ES-I3 (cell line): ENCODE data around the gene LRRTM4.
"Not testable (repeated sequence)": the region's sequence is repeated elsewhere in the genome, so short reads cannot be mapped to it uniquely, and the experiment has no call there.

Experiments used
- H3K36me3 ChIP-seq: 2 replicates; pipeline ENCODE4 v1.6.1; 2013; ENCODE audit warnings: mild to moderate bottlenecking, low read length, control low read depth, moderate library complexity; ENCODE audit not compliant: insufficient read depth
- H3K4me1 ChIP-seq: 2 replicates; pipeline ENCODE4 v1.6.1; 2013; ENCODE audit warnings: mild to moderate bottlenecking, control low read depth, low read length; ENCODE audit not compliant: insufficient read depth
- H3K9ac ChIP-seq: 2 replicates; pipeline ENCODE4 v1.6.1; 2013; ENCODE audit warnings: low read depth, mild to moderate bottlenecking, low read length, moderate library complexity
- H3K9me3 ChIP-seq: 2 replicates; pipeline ENCODE4 v1.6.1; 2013; ENCODE audit warnings: mild to moderate bottlenecking, low read length, moderate library complexity; ENCODE audit not compliant: control insufficient read depth, insufficient read depth

The LRRTM4 gene

GRCh38 chr2:76733736-76734135 lies 788.4 kb downstream of the LRRTM4 start:
- H3K9ac ChIP-seq, result no peak overlapping the region
- H3K36me3 ChIP-seq, result no peaks in the 10 kb centered on the region; the same call in 1 of the 2 replicates
- H3K4me1 ChIP-seq, result peaks cover 24% of the 10 kb centered on the region
- no peaks in the 10 kb centered on the region for H3K9me3 ChIP-seq

DNA sequence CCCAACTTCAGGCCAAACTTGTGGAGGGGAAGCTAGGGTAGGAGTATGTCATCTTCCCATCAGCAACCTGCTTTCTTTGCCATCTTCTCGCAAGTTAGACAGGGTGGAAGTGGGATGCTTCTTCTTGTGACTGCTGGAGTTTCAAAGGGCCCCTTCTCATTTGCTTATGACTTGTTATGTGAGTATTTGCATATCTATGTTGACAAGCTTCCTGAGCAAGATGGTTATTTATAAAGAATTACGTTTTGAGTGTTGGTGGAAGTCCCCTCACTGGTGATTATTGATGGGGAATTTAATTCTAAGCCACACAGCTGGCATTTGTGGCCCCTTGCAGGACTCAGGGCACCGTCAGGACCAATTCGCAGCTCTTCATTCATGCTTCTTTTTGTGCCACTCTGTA lies 791.0 kb downstream of the LRRTM4 start:
- no peak overlapping the region for H3K9ac ChIP-seq
- no peaks in the 10 kb centered on the region for H3K9me3 ChIP-seq
- no peaks in the 10 kb centered on the region; the same call in 1 of the 2 replicates for H3K36me3 ChIP-seq
- H3K4me1 ChIP-seq, result peaks cover 19% of the 10 kb centered on the region

- Histone ChIP-seq H3K9me3 (no peaks in the 10 kb centered on the region), H3K36me3 (no peaks in the 10 kb centered on the region; the same call in 1 of the 2 replicates), H3K9ac (no peak overlapping the region), H3K4me1 (peaks cover 19% of the 10 kb centered on the region; the same call in 1 of the 2 replicates)
These were observed 792.2 kb downstream of the LRRTM4 start for GRCh38 chr2:76730021-76730420.

GRCh38 chr2:76721226-76721625 lies 801.0 kb downstream of the LRRTM4 start:
- Histone ChIP-seq H3K4me1 (no peaks in the 10 kb centered on the region), H3K9ac (no peak overlapping the region), H3K9me3 (no peaks in the 10 kb centered on the region), H3K36me3 (no peaks in the 10 kb centered on the region)

- Histone ChIP-seq H3K4me1 (0 out of 2 replicates have a peak, but pooled peaks cover 3% of the 10 kb centered on the region), H3K36me3 (no peaks in the 10 kb centered on the region), H3K9me3 (no peaks in the 10 kb centered on the region), H3K9ac (no peak overlapping the region)
These were observed 808.9 kb downstream of the LRRTM4 start for GRCh38 chr2:76713312-76713711.

DNA sequence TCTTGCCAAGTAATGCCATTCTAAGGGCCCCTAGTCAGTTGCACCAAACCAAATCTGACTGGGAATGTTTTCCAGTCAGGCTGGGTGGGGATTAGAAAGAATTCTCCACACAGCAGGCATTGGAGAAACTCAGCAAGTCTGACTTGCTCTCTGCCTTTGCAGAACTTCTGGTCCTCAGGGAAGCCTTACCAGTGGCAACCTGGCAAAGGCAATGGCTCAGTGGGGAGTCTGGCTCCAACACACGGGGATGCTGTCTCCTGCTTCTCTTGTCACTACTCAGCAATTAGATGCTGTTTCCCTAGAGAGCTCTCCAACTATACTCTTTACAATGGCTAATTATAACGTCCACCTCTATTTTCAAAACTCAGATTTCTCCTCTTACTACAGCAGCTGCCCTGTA lies 810.7 kb downstream of the LRRTM4 start:
- Histone ChIP-seq H3K9me3 (no peaks in the 10 kb centered on the region), H3K9ac (no peak overlapping the region), H3K36me3 (no peaks in the 10 kb centered on the region)

GRCh38 chr2:76700894-76701293 lies 821.3 kb downstream of the LRRTM4 start:
- Histone ChIP-seq H3K9me3 (no peaks in the 10 kb centered on the region), H3K4me1 (no peaks in the 10 kb centered on the region), H3K9ac (no peak overlapping the region), H3K36me3 (0 out of 2 replicates have a peak, but pooled peaks cover 4% of the 10 kb centered on the region)

More for the DNA sequence above, 810.7 kb downstream of the LRRTM4 start:
- 0 out of 2 replicates have a peak, but pooled peaks cover 3% of the 10 kb centered on the region for H3K4me1 ChIP-seq

GRCh38 chr2:76697998-76698713 lies 824.0 kb downstream of the LRRTM4 start:
- not testable (repeated sequence) for H3K4me1 ChIP-seq, H3K36me3 ChIP-seq, H3K9me3 ChIP-seq, H3K9ac ChIP-seq
